HG03565 (cell line): ENCODE results near the gene SEMA5B.

ENCODE experiments used
- ATAC-seq: cut with Tn5 transposase; IDR thresholded peaks from one replicate; pipeline ENCODE4 v1.9.1; 2021; ENCODE audit warnings: mild to moderate bottlenecking, moderate library complexity; ENCODE audit not compliant: unreplicated experiment

The SEMA5B gene

DNA sequence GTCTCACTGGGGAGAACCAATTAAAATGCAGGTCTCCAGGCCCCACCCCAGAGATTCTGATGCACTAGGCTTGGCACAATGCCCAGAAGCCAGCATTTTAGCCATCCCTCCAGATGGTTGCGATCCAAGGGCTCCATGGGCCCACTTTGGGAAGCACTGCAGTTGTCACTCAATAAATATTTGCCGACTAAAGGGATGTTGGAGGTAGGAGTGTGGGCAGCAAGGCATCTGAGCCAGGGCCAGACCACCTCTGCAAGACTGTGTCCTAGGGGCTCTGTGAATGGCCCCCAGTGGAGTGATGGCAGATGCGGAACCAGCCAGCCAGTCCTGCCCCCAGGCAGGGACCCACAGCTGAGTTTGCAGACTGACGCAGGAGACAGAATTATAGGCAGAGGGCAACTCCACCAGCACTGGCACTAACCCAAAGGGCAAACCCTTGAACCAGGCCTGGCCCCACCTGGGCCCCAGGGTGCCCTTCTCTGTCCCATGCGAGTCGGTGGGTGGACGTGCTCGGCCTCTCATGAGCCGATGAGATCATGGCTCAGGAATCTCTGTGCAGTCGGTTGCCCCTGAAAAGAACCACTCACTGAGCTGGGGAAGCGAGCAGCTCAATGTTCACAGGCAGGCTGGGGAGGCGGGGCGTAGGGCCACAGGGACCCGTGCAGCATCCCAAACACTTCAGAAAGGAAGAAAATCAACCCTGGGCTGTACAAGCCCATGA lies 49.7 kb downstream of the SEMA5B start:
- no peak for ATAC-seq

DNA sequence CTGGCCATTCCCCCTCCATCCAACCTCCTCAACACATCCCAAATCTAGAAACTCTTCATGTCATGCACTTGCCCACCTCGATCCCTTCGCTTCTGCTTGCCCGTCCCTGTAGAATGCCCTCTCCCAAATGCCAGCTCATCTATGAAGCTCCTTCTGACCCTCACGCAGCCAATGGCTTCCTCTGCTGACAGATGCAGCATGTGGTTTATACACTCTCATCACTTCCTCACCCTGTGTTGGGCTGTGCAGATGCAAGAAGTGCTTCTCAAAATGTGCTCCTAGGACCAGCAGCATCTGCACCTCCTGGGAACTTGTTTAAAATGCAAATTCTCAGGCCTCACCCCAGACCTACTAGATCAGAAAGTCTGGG lies 51.7 kb downstream of the SEMA5B start:
- peak; percentile 40 for ATAC-seq

DNA sequence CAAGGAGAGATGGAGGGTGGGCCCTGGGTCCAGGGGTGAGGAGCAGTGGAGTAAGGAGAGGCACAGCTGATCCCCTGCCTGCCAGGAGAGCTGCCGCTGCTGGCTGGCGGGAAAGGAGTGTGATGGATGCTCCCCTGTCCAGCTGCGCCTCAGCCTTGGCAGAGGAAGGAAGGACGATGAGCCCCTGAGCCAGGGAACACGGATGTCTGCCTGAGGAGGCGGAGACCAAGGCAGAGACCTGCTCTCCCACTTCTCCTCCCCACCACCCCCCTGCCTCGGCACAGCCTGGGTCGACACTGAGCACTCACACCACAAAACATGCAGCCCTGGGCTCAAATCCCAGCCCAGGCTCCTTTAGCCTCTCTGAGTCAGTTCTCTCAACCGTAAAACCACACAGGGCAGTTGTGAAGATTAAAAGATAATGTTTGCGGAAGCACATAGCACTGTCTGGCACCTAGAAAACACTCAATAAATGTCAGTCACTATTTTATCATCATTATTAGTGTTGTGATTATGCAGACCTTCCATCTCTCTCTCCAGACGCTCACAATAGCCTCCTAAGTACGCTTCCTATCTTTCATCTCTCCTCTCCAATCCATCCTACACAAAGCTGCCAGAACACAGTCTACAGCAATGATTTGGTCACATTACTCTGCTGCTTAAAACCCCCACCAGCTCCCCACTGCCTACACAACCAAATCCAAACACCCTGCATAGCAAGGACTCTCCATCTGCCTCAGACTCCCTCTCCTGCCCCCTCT lies 52.2 kb downstream of the SEMA5B start:
- peak; percentile 64 for ATAC-seq

DNA sequence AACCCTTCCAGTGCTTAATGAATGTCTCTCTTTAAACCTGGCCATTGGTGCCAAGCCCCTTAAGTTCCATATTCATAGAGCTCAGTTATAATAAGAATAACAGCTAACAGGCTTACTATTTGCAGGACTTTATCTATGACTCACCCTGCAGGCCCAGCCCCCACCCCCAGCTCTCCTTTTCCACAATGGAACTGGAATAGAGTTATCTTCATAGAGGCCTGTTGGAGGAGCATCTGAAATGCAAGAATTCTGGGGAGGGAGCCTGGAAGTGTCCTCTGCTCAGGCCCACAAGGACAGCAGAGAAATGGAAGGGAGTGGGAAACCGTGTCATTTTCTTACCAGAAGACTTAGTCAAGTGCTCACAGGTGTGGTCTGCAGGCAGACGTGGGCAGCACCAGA lies 52.8 kb downstream of the SEMA5B start:
- ATAC-seq: no peak

DNA sequence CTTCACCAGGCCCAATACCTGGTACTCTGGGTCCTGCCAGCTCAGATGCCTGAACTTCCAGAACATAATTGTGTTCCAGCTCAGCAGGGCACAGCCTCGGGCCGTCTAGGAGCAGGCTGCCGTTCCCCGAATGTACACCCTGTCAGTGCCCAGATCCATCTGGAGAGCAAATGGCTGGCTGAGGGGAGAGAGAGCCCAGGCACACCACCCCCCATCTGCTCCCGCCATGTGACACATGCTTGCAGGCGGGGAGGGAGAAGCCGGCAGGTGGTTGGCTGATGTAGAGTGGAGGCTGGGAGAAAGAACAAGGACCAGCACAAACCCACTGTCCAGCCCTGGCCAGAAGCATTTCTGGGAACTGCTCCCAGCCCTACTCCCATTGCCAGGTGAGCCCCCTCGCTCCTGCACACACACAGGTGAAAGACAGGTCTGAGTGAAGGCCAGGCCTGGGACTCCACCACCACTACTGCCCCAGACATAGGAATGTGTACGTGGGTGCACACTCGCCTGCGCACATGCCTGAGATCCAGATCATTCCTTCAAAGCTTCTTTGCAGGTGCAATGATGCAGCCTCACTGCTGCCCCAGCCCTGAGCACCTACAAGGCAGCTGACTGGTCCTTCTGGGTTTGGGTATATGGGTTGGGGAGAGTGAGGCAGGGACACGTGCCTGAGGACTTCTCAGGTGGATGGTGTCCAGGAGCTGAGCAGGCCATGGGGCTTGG lies 53.5 kb downstream of the SEMA5B start:
- no peak for ATAC-seq

DNA sequence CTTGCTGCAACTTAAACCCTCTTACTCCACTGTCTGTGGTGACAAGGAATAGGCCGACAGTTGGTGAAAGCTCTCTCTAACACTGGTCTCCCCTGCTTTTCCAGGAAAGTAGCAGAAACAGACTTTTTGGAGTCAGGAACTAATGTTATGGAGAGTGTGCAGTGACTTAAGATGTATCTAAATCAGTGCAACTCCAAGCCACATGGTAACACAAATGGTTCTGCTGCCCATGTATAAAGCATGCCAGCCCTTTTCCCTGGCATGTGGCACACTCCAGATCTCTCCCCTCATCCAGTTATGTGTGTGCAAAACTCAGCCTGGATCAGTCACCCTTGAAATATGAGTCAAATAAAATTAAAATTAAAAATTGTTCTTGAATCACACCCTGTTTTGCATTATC lies 55.4 kb downstream of the SEMA5B start:
- no peak for ATAC-seq

DNA sequence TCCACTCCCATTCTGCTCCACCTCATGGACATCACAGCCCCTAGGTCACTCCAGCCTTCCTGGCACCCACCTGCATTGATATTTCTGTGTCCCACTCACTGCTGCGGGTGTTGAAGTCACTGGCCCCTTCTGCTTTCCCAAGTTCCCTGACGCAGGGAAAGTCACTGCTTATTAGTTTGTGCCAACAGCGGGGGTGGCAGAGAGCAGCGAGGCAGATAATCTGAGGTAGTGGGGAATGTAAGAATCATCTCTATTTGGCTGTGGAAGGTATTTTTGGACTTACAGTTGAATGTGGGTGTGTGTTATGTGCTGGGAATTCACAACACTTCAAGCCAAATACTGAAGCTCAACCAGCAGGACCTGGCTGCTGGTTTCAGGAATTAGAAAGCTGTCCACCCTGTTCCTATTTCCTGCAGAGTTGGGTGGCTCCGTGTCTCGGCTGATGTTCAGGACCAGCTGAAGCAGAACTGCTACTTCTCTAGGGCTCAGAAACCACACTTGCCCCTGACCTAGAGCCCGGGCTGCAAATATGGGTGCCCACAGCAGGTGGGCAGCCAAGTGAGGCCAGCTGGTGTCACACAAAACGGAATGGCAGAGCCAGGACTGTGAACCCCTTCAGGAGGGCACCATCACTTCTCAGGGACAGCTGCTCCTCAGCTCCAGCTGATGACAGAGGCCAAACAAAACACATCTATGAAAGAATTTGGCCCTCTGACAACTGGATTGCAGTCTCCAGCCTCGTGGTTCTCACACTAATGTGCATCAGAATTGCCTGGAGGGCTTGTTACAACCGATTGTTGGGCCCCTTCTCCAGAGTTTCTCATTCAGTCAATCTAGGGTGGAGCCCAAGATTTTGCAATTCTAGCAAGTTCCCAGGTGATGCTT lies 57.7 kb downstream of the SEMA5B start:
- ATAC-seq: no peak

DNA sequence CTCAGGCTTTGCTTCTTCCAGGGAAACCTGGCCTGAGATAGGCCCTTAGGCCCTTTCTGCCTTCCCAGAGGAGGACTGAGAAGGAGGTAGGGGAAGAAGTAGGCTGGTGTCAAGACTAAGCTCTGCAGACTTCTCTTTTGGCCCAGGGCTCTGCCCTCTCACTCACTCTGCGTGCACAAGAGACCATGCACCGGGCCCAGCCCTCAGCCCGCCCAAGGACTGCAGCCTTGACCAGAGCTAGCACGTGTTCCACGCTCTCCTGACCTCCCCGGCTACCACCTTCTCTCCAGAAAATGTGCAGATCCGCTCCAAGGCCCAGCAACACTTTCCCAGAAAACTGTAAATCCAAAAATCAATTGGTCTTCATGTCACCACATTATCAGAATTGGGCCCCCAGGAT lies 59.8 kb downstream of the SEMA5B start:
- ATAC-seq: no peak

DNA sequence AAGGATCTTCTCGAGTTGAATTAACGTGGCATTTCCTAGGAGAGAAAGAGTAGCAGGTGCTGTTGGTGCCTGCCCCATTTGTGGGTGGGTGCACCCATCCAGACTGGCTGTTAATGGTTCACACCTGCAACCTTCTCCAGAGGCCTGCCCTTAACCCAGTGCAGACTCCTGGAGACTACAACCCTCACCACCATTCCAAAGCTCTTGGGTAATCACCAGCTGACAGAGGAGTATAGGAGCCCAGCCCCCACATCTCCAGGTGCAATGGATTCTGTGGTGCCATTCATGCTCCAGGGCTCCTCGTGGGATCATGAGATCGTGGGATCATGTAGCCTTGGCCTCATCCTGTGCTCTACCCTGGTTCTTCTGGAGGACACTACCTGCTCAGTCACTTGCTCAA lies 60.2 kb downstream of the SEMA5B start:
- no peak for ATAC-seq

DNA sequence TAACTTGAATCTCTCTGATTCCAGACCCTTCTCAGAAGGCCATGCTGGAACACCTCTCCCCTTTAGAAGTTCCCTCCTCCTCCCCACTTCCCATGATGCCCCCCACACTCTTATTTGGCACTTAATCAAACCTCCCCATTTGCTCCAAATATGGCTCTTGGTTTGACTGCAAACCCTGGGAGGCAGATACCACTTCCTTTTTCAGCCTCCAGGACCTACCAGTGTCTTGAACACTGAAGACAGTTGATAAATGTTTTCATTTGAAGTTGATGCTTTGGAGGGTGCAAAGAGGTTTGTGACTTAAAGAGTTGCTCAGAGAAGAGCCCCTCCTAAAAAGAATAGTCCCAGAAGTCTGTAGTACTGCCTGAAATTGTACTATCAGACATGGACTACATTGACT lies 61.5 kb downstream of the SEMA5B start:
- no peak for ATAC-seq

DNA sequence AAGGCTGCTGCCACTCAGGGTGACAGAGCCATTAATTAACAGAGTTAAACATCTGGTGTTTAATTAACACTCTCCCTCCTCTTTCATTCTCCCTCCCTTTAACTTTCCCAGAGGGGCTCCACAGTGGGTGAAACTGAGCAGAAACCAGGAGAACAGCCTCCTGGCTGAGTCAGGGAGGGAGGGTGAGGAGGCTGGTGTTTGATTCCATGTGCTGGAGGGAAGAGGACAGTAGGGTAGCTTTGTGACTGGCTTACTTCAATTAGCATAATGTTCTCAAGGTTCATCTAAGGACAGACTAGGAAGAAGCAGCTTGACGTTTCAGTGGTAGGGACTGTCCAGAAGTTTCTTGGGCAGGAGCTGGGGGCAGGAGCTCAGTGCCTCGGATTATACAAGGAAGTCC lies 62.8 kb downstream of the SEMA5B start:
- ATAC-seq: no peak

DNA sequence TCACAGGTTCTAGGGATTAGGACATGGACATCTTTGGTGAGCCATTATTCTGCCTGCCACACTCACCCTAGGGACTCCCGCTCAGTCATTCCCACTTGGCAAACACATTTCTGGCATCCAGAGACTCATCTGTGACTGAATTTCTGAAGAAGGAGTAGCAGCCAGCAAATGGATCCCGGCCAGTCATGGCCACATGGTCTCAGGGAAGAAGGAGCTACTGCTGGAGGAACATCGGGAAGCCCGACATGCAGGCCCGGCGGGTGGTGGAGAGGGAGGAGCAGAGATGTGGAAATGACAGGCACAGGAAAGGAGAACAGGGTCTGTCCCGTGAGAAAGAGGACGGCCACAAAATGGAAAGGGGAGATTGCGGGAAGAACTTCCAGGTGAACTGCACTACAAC lies 65.4 kb downstream of the SEMA5B start:
- no peak for ATAC-seq

DNA sequence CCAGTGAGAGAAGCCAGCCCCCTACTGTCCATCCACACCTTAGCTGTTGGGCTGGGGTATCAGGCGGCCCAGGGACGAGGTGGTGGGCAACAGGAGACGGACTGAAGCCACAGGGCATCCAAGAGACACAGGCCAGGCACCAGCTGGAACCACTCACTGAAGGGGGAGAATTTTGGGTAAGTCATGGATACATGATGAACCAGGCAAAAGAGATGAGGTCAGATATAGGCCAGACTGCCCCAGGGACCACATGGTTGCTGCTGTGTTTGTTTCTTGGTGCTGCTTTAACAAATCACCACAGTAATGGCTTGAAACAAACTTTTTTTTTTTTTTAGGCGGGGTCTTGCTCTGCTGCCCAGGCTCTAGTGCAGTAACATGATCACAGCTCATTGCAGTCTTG lies 66.4 kb downstream of the SEMA5B start:
- no peak for ATAC-seq

DNA sequence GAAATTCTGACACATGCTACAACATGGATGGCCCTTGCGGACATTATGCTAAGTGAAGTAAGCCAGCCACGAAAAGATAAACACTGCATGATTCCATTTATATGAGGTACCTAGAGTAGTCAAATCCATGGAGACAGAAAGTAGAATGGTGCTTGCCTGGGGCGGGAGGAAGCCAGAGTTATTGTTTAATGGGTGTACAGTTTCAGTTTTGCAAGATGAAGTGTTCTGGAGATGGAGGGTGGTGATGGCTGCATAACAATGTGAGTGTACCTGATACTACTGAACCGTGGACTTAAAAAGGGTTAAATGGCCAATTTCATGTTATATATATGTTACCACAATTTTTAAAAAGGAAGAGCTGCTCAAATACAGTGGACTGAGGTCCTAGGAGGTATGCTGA lies 66.9 kb downstream of the SEMA5B start:
- no peak for ATAC-seq

DNA sequence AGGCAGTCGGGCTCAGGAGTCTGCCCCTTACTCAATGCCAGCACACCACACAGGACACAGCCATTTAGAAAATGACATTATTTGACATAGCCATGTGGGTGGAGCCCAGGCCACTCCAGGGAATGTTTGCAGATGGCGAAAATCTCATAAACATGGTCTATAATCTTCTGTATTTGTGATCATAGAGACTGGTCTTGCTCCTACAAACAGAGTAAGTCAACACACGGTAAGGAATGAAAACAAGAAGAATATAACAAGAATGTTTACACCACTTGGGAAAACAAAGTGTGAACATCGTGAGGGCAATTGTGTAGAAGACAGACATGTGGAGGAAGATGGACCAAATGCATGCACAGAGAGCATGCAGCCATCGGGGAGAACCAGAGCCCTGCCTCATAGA lies 68.2 kb downstream of the SEMA5B start:
- no peak for ATAC-seq

DNA sequence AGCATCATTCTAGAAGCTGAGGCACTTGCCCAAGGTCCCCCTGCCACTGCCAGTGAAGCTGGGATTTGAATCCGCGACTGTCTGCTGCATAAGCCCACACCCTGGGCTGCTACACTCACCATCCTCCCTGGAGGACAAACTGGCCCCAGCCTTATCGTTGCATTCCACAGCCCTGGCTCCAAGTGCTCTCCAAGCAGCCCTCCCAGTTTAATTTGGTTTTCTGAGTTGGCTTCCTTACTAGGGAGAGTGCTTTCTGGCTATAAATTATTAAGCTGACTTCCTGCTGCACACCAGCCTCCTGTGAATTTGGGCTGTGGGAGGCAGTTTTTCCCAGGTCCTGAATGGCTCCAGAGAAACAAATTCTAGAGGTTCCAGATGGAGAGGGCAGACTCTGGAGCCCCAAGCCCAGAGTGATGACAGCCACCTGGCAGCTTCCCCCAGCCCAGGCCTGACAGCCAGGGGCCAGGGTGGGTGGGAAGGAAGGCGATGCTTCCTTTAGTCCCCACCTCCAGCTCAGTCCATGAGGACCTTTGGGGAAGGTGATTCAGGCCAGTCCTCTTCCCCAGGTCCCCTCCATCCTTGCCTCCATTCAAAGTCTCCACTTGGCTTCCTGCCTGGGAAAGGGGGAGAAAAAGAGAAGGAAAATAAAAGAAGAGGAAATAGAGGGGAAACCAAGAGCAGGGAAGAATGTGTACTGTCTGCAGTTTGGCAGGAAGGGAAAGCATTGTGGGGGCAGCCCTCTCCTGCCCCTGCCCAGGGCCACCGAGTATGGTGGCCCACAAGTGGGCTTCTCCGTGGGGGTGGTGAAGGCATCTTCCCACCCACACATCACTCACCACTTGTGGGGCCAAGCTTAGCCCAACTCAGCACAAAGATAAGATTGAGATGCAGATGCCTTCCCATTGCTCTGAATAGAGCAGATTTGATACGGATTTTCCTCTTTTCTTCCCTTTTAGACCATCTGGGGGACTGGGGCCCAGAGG lies 69.6 kb downstream of the SEMA5B start:
- no peak for ATAC-seq

DNA sequence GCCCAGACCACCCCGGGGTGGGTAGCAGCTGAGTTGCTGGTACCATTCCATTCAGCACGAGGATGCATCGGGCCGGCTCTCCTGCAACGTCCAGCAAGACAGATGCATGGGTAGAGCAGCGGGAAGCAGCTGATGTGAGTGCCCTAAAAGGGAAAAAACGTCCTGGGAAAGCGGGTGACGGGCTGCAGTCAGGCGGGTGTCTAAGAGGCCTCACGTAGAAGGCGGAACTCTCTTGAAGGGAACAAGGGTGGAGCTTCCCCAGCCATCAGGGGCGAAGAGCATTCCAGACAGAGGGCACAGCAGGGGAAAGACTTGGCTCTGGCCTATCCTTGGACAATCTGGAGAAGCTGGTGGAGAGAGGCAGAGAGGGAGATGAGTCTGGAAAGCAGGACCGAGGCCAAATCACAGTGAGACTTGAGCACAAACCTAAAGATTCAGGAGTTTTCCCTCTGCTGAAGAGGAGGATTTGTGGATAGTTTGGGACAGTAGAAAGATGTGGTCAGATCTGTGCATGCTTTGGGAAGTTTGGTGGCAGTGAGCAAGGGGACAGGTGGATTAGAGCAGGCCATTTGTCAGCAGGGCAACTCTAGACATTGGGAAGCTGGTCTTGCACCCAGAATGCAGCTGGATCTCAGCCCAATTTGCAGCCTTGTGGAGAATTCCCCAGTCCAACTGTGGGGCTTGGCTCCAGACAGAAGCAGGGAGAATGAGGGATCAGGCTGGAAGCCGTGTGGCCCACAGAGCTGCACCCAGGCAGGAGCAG lies 70.7 kb downstream of the SEMA5B start:
- no peak for ATAC-seq

DNA sequence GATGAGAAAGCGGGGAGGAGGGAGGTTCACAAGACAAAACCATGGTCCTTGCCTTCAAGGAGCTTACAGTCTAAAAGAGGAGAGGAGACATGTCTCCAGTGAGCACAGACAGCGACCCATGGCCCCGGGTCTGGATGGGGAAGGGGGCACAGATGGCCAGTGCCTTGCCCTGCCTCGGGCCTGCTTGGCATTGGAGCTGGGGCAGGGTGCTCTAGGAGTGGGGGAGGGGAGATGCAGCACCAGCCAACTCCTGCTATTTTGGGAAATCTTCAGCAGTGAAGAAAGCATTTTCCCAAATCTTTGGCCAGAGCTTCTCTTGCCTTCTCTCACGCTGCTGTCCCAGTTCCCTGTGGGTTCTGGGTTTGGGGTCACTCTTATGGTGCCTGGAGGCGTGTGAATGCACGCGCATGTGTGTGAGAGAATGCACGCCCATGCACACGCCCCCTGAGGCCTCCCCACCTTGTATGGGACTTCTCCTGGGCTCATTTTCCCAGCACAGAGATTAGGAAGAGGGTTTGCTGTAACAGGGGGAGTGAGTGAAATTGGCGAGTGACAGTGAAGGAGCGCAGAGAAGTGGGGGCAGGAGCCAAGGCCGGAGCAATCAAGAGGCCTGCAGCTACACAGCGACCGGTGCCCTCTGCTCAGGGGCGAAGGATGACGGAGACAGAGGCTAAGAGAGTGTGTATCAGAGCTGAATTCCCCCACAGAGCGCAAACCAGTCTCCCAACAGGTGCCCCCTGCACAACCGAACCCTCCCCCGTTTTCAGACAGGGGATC lies 71.5 kb downstream of the SEMA5B start:
- ATAC-seq: no peak
